Measurements from ENCODE around the gene MXRA7. TPM values are rescaled to one million over a fixed set of nuclear protein-coding genes. Genes with fewer than 3 reads are reported as not detected.
A peak's percentile ranks its signal among the peaks of the same experiment; 100 is the strongest.
"Not testable (repeated sequence)": the region's sequence is repeated elsewhere in the genome, so short reads cannot be mapped to it uniquely, and the experiment has no call there.

MXRA7 gene
- total RNA-seq (2012; rRNA removed): 186 and 268 TPM in 2 replicates

- Histone ChIP-seq H3K4me1 (ENCODE audit: control insufficient read depth, insufficient read depth, low read length) (peaks cover 46% of the 10 kb centered on the region), H3K4me2 (ENCODE audit: low read length) (peak within 1 kb of the TSS; percentile 90), H3K9me3 (replicated peaks; ENCODE audit: low read length) (no peaks in the 10 kb centered on the region), H3K4me3 (ENCODE audit: low read length) (peak within 1 kb of the TSS; percentile 78), H3K27me3 (ENCODE audit: control insufficient read depth, insufficient read depth, low read length) (no peaks in the 10 kb centered on the region), H3K9ac (ENCODE audit: low read depth, low read length) (peak within 1 kb of the TSS; percentile 94), H3K36me3 (ENCODE audit: insufficient read depth, low read length) (peaks cover 36% of the 10 kb centered on the region)
These were observed at the start of gene MXRA7 for GRCh38 chr17:76710863-76711611. TSS of gene MXRA7 (minus strand) at chr17:76710965. CDS start at chr17:76710946, 19 bp downstream.

- Histone ChIP-seq H3K9me3 (replicated peaks; ENCODE audit: low read length) (no peaks in the 10 kb centered on the region), H3K4me2 (ENCODE audit: low read length) (no peak overlapping the region), H3K4me1 (ENCODE audit: control insufficient read depth, insufficient read depth, low read length) (no peaks in the 10 kb centered on the region), H3K36me3 (ENCODE audit: insufficient read depth, low read length) (peaks cover 22% of the 10 kb centered on the region), H3K4me3 (ENCODE audit: low read length) (no peak overlapping the region), H3K27me3 (ENCODE audit: control insufficient read depth, insufficient read depth, low read length) (no peaks in the 10 kb centered on the region), H3K9ac (ENCODE audit: low read depth, low read length) (no peak overlapping the region)
These were observed 47.8 kb upstream of the MXRA7 start for GRCh38 chr17:76758570-76758969.

- Histone ChIP-seq H3K9me3 (replicated peaks; ENCODE audit: low read length) (no peaks in the 10 kb centered on the region), H3K4me3 (ENCODE audit: low read length) (no peak overlapping the region), H3K4me2 (ENCODE audit: low read length) (no peak overlapping the region), H3K36me3 (ENCODE audit: insufficient read depth, low read length) (peaks cover 22% of the 10 kb centered on the region), H3K4me1 (ENCODE audit: control insufficient read depth, insufficient read depth, low read length) (no peaks in the 10 kb centered on the region), H3K9ac (ENCODE audit: low read depth, low read length) (no peak overlapping the region), H3K27me3 (ENCODE audit: control insufficient read depth, insufficient read depth, low read length) (no peaks in the 10 kb centered on the region)
These were observed 46.5 kb upstream of the MXRA7 start for GRCh38 chr17:76757256-76757655.

GRCh38 chr17:76755285-76755684, 44.5 kb upstream of the MXRA7 start:
- Histone ChIP-seq H3K27me3 (ENCODE audit: control insufficient read depth, insufficient read depth, low read length) (no peaks in the 10 kb centered on the region), H3K9me3 (replicated peaks; ENCODE audit: low read length) (no peaks in the 10 kb centered on the region), H3K4me1 (ENCODE audit: control insufficient read depth, insufficient read depth, low read length) (no peaks in the 10 kb centered on the region), H3K4me3 (ENCODE audit: low read length) (no peak overlapping the region), H3K4me2 (ENCODE audit: low read length) (no peak overlapping the region), H3K9ac (ENCODE audit: low read depth, low read length) (no peak overlapping the region), H3K36me3 (ENCODE audit: insufficient read depth, low read length) (peaks cover 21% of the 10 kb centered on the region)

- Histone ChIP-seq H3K4me3 (ENCODE audit: low read length) (no peak overlapping the region), H3K9ac (ENCODE audit: low read depth, low read length) (no peak overlapping the region), H3K4me2 (ENCODE audit: low read length) (no peak overlapping the region)
These were observed 42.5 kb upstream of the MXRA7 start for GRCh38 chr17:76753061-76753961.

GRCh38 chr17:76752006-76752405, 41.2 kb upstream of the MXRA7 start:
- Histone ChIP-seq H3K27me3 (ENCODE audit: control insufficient read depth, insufficient read depth, low read length) (no peaks in the 10 kb centered on the region), H3K4me3 (ENCODE audit: low read length) (no peak overlapping the region), H3K9me3 (replicated peaks; ENCODE audit: low read length) (no peaks in the 10 kb centered on the region), H3K4me2 (ENCODE audit: low read length) (no peak overlapping the region), H3K9ac (ENCODE audit: low read depth, low read length) (no peak overlapping the region), H3K36me3 (ENCODE audit: insufficient read depth, low read length) (peaks cover 12% of the 10 kb centered on the region), H3K4me1 (ENCODE audit: control insufficient read depth, insufficient read depth, low read length) (no peaks in the 10 kb centered on the region)

More at GRCh38 chr17:76753061-76753961, 42.5 kb upstream of the MXRA7 start:
- Histone ChIP-seq H3K27me3 (ENCODE audit: control insufficient read depth, insufficient read depth, low read length) (no peaks in the 10 kb centered on the region), H3K4me1 (ENCODE audit: control insufficient read depth, insufficient read depth, low read length) (no peaks in the 10 kb centered on the region), H3K9me3 (replicated peaks; ENCODE audit: low read length) (no peaks in the 10 kb centered on the region), H3K36me3 (ENCODE audit: insufficient read depth, low read length) (peaks cover 19% of the 10 kb centered on the region)

- Histone ChIP-seq H3K4me1 (ENCODE audit: control insufficient read depth, insufficient read depth, low read length) (no peaks in the 10 kb centered on the region), H3K9ac (ENCODE audit: low read depth, low read length) (no peak overlapping the region), H3K9me3 (replicated peaks; ENCODE audit: low read length) (no peaks in the 10 kb centered on the region), H3K36me3 (ENCODE audit: insufficient read depth, low read length) (peaks cover 9% of the 10 kb centered on the region), H3K27me3 (ENCODE audit: control insufficient read depth, insufficient read depth, low read length) (no peaks in the 10 kb centered on the region), H3K4me2 (ENCODE audit: low read length) (no peak overlapping the region), H3K4me3 (ENCODE audit: low read length) (no peak overlapping the region)
These were observed 40.7 kb upstream of the MXRA7 start for GRCh38 chr17:76751416-76751993.

- Histone ChIP-seq H3K36me3 (ENCODE audit: insufficient read depth, low read length) (peaks cover 19% of the 10 kb centered on the region), H3K9me3 (replicated peaks; ENCODE audit: low read length) (no peaks in the 10 kb centered on the region), H3K9ac (ENCODE audit: low read depth, low read length) (no peak overlapping the region), H3K4me1 (ENCODE audit: control insufficient read depth, insufficient read depth, low read length) (no peaks in the 10 kb centered on the region), H3K27me3 (ENCODE audit: control insufficient read depth, insufficient read depth, low read length) (no peaks in the 10 kb centered on the region), H3K4me3 (ENCODE audit: low read length) (no peak overlapping the region), H3K4me2 (ENCODE audit: low read length) (no peak overlapping the region)
These were observed 37.9 kb upstream of the MXRA7 start for GRCh38 chr17:76748657-76749056.

- peaks cover 21% of the 10 kb centered on the region for H3K36me3 ChIP-seq (ENCODE audit: insufficient read depth, low read length)
- no peaks in the 10 kb centered on the region for H3K27me3 ChIP-seq (ENCODE audit: control insufficient read depth, insufficient read depth, low read length)
These were observed 37.1 kb upstream of the MXRA7 start for GRCh38 chr17:76747716-76748363.

GRCh38 chr17:76745785-76746184, 35.0 kb upstream of the MXRA7 start:
- not testable (repeated sequence) for H3K27me3 ChIP-seq (ENCODE audit: control insufficient read depth, insufficient read depth, low read length); H3K4me1 ChIP-seq (ENCODE audit: control insufficient read depth, insufficient read depth, low read length); H3K4me2 ChIP-seq (ENCODE audit: low read length); H3K9me3 ChIP-seq (replicated peaks; ENCODE audit: low read length); H3K9ac ChIP-seq (ENCODE audit: low read depth, low read length); H3K4me3 ChIP-seq (ENCODE audit: low read length)
- H3K36me3 ChIP-seq (ENCODE audit: insufficient read depth, low read length): peaks cover 30% of the 10 kb centered on the region

More at GRCh38 chr17:76747716-76748363, 37.1 kb upstream of the MXRA7 start:
- H3K4me1 ChIP-seq (ENCODE audit: control insufficient read depth, insufficient read depth, low read length): peaks cover under 1% of the 10 kb centered on the region
- H3K9me3 ChIP-seq (replicated peaks; ENCODE audit: low read length): no peaks in the 10 kb centered on the region
- H3K4me3 ChIP-seq (ENCODE audit: low read length): no peak overlapping the region
- no peak overlapping the region for H3K9ac ChIP-seq (ENCODE audit: low read depth, low read length)
- no peak overlapping the region for H3K4me2 ChIP-seq (ENCODE audit: low read length)

GRCh38 chr17:76744747-76745146, 34.0 kb upstream of the MXRA7 start:
- no peak overlapping the region for H3K4me2 ChIP-seq (ENCODE audit: low read length)
- H3K4me1 ChIP-seq (ENCODE audit: control insufficient read depth, insufficient read depth, low read length): peaks cover 8% of the 10 kb centered on the region
- peaks cover 30% of the 10 kb centered on the region for H3K36me3 ChIP-seq (ENCODE audit: insufficient read depth, low read length)
- H3K4me3 ChIP-seq (ENCODE audit: low read length): no peak overlapping the region
- no peak overlapping the region for H3K9ac ChIP-seq (ENCODE audit: low read depth, low read length)
- H3K27me3 ChIP-seq (ENCODE audit: control insufficient read depth, insufficient read depth, low read length): no peaks in the 10 kb centered on the region
- H3K9me3 ChIP-seq (replicated peaks; ENCODE audit: low read length): no peaks in the 10 kb centered on the region
